ENCODE data around the gene PLA2G4B. TPM values are rescaled to one million over a fixed set of nuclear protein-coding genes. Genes with fewer than 3 reads are reported as not detected.

PLA2G4B gene
- total RNA-seq, 1 donor from 2014 or later, result 1.2 TPM

GRCh38 chr15:41792000-41792637, 46.5 kb upstream of the PLA2G4B start:
- H3K4me3 ChIP-seq (ENCODE audit: low read depth, low read length), result no peak overlapping the region
- TF ChIP-seq, protein P1, sequence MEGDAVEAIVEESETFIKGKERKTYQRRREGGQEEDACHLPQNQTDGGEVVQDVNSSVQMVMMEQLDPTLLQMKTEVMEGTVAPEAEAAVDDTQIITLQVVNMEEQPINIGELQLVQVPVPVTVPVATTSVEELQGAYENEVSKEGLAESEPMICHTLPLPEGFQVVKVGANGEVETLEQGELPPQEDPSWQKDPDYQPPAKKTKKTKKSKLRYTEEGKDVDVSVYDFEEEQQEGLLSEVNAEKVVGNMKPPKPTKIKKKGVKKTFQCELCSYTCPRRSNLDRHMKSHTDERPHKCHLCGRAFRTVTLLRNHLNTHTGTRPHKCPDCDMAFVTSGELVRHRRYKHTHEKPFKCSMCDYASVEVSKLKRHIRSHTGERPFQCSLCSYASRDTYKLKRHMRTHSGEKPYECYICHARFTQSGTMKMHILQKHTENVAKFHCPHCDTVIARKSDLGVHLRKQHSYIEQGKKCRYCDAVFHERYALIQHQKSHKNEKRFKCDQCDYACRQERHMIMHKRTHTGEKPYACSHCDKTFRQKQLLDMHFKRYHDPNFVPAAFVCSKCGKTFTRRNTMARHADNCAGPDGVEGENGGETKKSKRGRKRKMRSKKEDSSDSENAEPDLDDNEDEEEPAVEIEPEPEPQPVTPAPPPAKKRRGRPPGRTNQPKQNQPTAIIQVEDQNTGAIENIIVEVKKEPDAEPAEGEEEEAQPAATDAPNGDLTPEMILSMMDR (conservative IDR thresholded peaks at IDR 0.05; ENCODE audit: low read depth, low read length), result no peak
- DNase-seq (ENCODE audit: low read depth), result no peak

DNA sequence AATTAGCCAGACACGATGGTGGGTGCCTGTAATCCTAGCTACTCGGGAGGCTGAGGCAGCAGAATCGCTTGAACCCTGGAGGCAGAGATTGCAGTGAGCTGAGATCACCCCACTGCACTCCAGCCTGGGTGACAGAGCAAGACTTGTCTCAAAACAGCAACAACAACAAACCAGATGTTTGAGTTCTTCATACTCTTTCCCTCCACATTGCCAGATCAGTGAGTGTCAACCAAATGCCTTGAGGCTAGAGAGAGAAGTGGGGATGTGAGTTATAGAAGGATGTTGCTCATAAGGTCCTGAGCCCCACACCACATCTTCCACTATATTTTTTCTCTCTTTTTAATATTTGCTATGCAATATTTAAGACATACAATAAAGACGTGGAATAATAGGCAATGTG, 44.6 kb upstream of the PLA2G4B start:
- DNase-seq (ENCODE audit: low read depth), result no peak
- TF ChIP-seq, protein P1 (conservative IDR thresholded peaks at IDR 0.05; ENCODE audit: low read depth, low read length), result no peak
- H3K4me3 ChIP-seq (ENCODE audit: low read depth, low read length), result no peak overlapping the region

DNA sequence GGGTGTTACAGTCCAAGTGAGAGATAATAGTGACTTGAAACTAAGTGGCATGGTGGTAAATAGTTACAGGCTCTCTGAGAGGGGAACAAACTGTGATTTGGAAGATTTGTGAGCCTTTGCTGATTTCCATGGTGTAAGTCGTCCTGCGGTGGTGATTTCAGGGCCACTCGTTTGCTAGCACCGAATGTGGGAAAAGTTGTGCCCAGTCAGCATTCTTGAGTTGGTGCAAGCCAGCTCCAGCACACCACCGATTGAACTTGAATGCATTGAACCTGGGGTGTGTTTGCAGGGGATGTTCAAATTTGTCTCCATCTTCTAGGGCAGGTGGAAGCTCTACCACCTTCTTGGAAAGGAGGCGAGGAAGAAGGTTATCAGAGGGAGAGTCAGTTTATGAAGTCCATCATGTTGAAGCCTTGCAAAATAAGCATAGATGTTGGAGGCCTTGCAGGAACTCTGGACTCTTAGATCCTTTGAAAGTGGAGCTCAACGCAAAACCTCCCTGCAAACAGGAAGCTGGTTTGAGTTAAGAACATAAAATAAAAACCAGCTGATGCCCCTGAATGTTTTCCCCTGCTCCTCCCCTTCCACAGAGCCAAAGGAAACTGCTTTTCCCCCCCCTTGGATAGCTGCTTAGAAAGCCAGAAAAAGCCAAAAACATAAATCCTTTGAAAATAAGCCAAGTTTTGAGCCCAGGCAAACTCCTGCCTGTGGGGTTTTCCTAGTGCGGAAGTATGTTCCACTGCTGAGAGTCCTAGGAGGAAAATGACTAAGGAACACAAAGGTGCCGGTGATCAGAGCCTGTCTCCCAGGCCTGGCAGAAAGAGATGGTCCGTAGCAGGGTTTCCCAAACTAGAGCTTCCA, 42.4 kb upstream of the PLA2G4B start:
- no peak for DNase-seq (ENCODE audit: low read depth)
- TF ChIP-seq, protein P1 (conservative IDR thresholded peaks at IDR 0.05; ENCODE audit: low read depth, low read length), result no peak
- H3K4me3 ChIP-seq (ENCODE audit: low read depth, low read length), result no peak overlapping the region

GRCh38 chr15:41797201-41797944, 41.3 kb upstream of the PLA2G4B start:
- H3K4me3 ChIP-seq (ENCODE audit: low read depth, low read length), result no peak overlapping the region
- DNase-seq (ENCODE audit: low read depth), result no peak

DNA sequence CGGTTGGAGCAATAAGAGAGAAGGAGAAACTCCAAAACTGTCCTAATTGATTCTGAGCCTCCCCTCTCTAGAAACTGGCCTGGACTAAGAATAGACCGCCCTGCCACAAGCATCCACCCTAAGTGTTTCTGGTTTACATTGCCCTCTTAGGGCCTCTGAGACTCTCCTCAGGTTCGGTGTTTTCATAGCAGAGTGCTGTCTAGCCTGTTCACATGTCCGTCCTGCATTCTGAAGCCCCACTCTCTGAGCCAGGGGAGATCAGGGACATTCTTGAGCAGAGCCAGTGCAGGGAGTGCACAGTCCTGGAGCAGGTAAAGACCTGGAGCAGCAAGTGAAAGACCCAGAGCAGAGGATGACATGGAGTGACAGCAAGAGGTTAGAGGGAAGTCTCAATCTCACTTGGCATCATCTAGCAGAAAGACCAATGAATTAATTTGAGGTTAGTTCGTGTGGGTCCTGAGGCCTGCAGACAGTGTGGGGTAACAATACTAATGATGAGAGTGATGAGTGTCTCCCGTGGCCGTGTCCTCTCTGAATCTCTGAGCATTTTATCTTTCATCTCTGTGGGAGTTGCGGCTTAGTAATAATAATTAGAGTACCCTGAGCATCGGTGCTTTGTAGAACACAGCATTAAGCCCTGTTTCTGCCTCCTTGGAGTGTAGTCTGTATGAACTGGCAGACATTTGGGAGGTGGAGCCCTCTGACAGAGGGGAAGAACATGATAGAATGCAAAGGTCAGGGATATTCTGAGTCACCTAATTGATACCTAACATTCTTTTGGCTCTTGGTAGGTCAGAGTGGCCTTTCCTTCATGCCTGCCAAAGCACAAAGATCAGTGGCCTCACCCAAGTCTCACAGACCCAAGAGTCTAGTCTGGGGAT, 39.8 kb upstream of the PLA2G4B start:
- no peak for DNase-seq (ENCODE audit: low read depth)
- H3K4me3 ChIP-seq (ENCODE audit: low read depth, low read length), result no peak overlapping the region
- TF ChIP-seq, protein P1 (conservative IDR thresholded peaks at IDR 0.05; ENCODE audit: low read depth, low read length), result no peak

More at GRCh38 chr15:41797201-41797944, 41.3 kb upstream of the PLA2G4B start:
- TF ChIP-seq, protein P1 (conservative IDR thresholded peaks at IDR 0.05; ENCODE audit: low read depth, low read length), result no peak

DNA sequence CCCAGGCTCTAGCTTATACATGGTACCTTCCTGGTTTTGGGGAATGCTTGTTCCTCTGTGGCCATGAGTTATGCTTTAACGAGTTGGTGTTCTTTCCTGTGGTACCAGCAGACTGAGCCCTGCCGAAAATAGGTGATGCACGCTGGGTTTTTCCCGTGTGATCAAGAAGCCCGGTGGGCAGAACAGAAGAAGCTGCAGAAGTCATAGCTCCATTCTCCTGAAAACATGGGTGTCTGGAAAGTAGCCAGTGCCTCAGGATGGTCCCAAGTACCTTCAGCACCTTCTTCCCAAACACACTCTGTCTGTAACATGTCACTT, 39.2 kb upstream of the PLA2G4B start:
- DNase-seq (ENCODE audit: low read depth), result no peak
- no peak overlapping the region for H3K4me3 ChIP-seq (ENCODE audit: low read depth, low read length)
- TF ChIP-seq, protein P1 (conservative IDR thresholded peaks at IDR 0.05; ENCODE audit: low read depth, low read length), result no peak
